OCI-M2 (cell line): ENCODE data around the gene ANKRD44.
"Not testable (repeated sequence)": the region's sequence is repeated elsewhere in the genome, so short reads cannot be mapped to it uniquely, and the experiment has no call there.

Experiments
- DNase-seq: peaks from one replicate; lab custom pipeline; 2025; ENCODE audit not compliant: unreplicated experiment; lab: John Stamatoyannopoulos, UW

The ANKRD44 gene

DNA sequence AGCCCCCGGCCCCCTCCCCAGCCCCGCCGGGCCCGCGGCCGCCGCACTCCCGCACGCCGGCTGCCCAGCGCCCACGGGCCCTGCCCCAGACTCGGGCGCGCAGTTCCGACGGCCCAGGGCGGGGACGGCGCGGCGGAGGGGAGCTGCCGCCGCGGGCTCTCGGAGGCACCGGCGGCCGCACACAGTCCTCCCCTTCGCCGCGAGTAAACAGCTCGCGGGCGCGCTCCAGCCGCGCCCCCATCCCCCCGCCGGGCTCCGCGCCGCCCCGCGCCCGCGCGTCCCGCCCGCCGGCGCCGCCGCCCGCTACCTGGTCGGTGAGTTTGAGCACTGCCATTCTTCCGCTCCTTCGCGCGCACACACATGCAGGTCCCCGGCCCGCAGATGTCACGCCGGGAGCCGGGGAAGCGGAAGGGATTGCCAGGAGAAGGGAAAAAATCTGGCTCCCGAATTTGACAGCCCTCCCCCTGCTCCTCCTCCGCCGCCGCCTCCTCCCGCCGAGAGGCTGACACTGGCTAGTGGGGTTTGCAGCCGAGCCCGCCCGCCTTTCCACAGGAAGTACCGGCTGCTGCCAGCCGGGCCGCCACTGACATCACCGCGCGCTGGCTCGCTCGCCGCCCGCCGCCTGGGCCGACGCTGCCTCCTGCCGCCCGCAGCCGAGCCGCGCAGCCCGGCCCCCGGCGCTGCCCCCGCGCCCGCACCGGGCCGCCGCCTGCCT, at the start of gene ANKRD44:
Gene ANKRD44 (minus strand): TSS at position 510 of the 715 bp plus-strand sequence. CDS start 176 bp downstream, at position 334.
- no peak for DNase-seq

DNA sequence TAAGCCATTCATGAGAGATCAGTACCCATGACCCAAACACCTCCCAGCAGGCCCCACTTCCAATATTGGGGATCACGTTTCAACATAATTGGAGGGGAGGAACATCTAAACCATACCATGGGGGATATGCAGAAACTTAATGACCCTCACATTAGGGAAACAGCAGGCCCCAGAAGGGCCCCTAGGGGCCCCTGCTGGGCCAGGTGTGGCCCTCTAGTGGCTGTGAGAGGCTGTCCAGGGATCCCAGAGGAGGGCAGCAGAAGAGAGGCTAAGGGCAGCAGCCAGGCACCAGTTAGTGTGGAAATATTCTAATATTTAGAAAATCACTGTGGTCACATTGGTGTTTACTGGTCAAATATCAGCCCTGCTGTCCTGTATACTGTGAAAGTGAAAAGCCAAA, 49.3 kb upstream of the ANKRD44 start:
- no peak for DNase-seq

DNA sequence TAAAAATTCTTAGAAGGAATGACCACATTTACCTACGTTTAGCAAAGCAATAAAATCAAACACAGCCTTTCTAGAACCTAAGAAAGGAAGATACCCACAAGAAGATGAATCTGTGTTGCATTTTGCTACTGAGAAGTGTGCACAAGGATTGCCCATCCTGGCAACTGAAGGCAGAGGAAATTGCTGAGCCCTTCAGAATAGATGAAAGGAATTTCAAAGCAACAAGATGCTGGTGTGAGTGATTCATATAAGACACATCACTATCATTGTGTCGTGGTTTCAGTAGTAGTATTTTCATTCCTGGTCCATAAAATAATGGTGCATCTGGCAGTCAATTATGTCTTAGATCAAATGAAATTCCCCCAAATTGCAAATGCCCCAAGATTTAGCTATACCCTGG, 48.4 kb upstream of the ANKRD44 start:
- DNase-seq, result no peak

DNA sequence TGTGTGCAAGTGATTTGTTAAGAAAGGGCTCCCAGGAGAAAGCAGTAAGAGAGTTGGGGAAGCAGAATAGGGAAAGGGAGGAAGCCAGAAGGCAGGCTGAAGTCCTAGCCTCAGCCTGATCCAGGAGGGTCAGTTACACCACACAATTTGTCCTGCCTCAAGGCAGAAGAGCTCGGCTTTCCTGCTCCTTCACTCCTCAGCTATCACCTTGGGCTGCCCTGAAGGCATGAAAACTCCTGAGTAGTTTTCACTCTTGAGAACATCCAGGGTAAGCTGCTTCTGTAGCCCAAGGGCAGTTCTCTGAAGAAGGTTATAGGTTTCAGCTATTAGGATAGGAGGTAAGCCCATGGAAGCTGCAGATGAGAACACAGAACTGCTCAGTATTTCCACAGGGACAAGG, 47.4 kb upstream of the ANKRD44 start:
- DNase-seq, result no peak

DNA sequence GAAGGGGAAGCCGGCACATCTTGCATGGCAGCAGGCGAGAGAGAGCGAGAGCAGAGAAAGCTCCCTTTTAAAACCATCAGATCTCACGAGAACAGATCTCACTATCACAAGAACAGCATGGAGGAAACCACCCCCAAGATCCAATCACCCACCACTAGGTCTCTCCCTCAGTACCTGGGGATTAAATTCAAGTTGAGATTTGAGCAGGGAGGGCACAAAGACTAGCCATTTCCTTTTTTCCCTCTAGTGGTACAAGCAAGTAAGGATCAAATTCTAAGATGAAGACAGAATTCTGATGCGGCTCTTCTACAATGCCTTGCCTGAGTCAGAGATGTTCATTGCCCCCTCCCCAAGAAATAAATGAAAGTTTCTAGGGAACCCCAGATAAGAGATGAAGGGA, 45.6 kb upstream of the ANKRD44 start:
- DNase-seq, result no peak

DNA sequence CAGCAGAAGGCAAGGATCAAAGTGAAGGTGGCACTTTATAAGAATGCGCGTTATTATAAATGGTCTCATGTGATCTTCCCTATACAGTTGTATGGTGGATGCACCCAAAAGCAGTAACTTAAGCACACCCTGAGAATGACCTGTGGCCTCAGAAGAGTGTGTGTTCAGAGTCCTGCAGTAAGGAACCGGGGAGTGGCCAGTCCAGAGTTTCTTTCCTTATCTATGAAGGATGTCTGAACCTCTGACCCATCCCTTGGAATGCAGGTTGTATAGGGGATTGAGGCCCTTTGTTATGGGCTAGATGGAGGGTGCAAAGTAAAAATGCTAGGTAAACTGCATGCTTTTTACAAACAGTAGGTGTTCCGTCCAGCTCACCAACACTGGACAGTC, 43.6 kb upstream of the ANKRD44 start:
- DNase-seq, result no peak

DNA sequence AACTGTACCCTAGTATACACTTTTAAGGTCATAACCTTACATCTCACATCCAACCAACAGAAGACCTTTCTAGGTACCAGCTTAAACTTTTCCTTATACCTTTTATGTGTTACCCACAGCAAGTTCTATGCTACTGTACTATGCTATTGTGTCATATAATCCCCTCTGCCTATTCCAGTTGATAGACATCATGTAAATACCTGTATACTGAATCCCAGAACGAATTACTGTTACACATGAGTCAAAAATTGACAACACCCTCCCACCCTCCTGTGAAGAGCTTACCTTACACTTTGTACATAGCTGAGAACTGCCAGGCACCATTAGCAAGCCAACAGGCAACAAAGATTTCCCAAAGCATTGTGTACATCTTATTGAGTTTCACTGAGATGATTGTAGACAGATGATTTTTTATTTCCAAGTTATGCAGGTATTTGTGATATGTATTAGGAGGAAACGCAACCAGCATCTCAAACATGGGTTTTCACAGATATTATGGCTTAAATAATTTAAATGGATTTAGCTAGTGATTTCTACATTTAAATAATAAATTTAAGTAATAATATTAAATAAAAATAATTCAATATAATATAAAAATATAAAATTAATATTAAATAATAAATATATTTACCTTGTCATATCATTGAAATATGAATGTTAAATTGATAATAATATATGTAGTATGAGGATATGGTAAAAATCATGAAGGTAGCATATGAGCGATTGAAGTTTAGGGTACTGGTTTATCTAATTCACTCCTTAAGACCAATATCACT, 43.0 kb upstream of the ANKRD44 start:
- DNase-seq, result no peak

DNA sequence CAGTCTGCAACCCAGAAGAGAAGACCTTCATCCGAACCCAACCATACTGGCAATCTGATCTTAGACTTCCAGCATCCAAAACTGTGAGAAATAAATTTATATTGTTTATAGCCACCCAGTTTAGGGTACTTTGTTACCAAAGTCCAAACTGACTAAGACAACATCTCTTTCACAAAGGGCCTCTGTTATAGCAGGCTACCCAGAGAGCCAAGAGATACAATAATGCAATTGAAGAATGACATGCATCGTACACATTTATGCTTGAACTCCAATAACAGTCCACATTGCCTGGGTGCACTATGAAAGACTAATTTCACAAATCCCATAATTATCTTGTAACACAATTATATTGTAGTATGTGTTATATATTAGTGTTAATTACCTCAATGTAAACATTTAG, 39.1 kb upstream of the ANKRD44 start:
- no peak for DNase-seq

DNA sequence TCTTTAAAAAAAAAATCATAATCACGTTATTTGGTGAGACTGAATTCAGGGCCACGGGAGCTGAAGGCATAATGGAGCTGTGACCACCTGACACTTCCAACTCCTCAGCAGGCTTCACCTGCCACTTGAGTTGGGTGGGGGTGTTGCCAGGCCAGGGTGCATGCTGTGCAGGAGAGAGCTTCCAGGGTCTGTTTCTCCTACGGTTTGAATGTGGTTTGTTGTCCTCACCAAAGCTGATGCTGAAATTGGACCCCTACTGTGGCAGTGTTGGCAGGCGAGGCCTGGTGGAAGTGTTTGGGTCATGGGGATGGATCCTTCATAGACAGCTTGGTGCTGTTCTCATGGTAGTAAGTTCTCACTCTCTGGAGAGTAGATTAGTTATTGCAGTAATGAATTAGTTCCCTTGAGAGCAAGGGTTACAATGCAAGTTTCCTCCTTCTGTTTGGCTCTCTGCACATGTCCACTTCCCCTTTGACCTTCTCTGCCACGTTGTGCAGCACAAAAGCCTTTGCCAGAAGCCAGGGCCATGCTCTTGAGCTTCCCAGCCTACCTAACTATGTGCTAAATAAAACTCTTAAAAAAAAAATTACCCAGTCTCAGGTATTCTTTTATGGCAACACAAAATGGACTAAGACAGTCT, 38.3 kb upstream of the ANKRD44 start:
- no peak for DNase-seq

DNA sequence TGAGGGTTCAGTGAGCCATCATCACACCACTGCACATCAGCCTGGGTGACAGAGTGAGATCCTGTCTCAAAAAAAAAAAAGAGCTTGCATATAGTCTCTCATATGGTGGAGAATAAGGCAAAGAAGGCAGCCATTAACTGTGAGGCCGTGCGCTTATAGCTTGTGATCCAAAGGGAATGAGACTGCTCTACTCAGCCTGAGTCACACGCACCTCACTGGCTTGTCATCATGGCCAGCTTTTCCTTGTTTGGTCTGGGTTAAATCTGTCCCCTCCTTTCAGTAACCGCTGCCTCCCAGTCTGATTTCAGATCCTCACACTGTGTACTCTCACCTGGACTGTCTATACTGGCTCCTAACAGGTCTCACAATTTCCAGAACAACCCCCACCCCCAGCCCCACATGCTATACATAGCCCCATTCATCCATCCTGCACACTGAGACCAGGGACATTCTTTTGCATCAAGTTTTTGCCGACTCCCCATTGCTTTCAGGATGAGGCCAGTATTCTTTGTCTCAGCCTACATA, 35.3 kb upstream of the ANKRD44 start:
- DNase-seq, result no peak

DNA sequence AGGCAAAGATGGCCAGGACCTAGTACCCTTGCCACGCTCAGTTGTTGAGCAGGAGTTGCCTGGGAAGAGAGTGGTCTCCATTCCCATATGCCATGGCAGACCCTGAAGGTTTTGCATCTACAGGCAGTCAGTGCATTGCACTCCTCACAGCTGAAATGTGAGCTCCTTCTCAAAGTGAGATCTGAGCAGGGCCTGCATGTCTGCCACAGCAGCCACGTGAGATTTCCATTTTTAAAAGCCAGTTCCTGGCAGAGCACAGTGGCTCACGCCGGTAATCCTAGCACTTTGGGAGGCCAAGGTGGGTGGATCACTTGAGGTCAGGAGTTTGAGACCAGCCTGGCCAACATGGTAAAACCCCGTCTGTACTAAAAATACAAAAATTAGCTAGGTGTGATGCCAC, 33.4 kb upstream of the ANKRD44 start:
- not testable (repeated sequence) for DNase-seq

DNA sequence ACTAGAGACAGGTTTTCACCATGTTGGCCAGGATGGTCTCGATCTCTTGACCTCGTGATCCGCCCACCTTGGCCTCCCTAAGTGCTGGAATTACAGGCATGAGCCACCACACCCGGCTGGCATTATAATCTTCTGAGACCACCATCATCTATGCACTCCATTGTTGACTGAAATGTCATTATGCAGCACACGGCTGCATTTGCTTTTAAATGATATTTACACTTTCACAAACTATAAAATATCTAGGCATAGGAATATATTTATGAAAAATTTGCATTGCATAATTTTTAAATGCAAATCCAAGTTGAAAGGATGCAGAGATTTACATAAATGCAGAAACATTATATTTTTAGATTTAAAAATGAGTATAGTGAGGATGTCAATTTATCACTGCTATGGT, 30.0 kb upstream of the ANKRD44 start:
- DNase-seq, result no peak

DNA sequence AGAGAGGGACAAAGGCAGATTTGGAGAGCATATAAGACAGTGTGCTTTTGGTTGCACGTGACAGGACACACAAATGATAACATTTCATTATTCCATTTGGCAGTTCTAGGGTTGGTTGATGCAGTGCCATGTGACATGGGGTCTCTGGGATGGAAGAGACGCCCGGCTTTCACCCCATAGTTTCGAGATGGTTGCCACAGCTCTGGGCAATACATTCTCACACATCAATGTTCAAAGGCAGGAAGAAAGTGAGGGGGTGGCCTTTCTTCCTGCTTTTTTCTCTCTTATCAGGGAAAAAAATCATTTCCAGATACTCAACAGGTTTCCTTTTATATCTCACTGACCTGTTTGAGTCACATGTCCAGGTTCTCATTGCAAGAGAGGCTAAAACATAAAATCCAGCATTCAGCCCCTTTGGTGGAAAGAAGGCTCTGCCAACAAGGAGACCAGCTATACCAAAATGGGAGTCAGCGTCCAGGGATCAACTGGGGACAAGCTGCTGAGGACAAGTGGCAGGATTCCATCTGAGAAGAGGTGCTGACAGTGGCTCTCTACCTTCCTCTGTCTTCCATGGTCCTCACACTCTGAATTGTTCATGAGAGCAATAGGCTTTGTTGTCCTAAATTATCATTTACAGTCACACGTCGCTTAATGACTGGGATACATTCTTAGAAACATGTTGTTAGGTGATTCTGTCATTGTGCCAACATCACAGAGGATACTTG, 29.1 kb upstream of the ANKRD44 start:
- DNase-seq, result no peak

DNA sequence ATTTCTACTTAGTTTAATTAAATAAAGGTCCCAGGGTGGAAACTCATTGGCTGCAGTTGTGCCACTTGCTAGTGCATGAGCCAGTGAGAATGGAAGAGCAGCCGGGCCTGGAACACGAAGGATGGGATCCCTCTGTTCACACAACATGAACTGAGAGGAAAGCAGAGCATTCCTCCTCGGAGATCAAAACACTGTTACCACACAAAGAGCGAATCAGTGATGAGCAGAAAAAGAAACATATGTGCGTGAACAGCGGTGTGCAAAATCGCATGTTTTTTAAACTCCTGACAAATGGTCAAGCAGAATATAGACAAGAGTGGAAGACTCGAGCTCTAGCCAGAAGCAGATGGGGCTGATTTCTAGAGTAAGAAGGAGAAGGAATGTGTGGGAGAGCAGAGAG, 28.4 kb upstream of the ANKRD44 start:
- no peak for DNase-seq

DNA sequence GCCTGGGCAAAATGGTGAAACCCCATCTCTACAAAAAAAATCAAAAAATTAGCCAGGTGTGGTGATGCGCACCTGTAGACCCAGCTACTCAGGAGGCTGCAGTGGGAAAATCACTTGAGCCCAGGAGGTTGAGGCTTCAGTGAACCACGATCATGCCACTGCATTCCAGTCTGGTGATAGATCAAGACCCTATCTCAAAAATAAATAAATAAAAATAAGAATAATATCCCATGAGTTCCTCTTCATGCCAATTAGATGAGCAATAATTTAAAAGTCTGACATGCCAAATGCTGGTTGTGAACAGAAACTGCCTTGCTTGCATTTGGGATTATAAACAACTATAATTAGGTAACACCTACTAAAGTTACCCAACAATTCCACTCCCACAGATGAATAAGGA, 22.1 kb upstream of the ANKRD44 start:
- DNase-seq, result no peak

DNA sequence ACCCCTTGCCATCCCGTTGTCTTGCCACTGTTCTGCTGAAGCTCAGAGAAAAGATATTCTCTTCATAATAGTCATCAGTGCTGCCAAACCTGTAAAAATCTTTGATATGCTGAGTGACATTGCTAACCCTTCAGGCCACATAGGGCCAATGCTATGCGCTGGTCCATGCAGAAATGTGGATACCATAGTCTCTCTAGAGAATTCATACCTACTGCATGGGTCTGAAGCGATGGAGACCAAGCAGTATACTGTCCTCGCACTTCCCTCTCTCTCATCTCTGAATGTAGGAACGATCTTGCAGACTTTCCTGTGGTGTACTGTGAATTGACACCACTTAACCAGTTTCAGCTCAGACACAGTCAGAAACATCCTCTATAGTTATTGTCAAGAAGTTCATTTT, 17.9 kb upstream of the ANKRD44 start:
- no peak for DNase-seq

DNA sequence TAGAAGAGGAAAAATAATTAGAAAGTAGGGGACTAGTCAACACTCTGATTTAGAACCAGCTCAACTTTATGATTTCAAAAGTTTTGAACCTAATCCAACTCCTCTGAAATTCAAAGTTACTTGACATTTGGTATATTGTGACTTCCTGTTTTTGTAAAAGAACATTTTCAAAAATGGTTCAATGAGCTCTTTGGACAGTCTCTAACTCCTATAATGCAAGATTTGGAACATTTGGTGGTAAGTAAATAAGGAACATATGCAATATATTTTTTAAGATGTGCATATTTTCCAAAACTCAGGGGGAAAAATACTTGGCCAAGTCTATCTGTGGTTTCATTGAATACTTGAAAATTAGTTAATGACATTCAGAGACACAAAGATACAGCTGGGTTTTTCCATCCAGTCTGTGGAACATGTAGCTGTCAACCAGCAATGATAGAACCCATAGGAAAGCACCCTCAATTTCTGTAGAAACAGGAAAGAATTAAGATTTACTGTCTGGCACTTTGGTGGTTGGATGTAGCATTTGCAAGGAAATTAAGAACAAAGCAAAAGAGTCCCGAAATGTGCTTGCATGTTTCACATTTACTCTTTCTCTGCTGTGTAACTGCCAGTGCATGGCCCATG, 17.0 kb upstream of the ANKRD44 start:
- DNase-seq, result no peak

DNA sequence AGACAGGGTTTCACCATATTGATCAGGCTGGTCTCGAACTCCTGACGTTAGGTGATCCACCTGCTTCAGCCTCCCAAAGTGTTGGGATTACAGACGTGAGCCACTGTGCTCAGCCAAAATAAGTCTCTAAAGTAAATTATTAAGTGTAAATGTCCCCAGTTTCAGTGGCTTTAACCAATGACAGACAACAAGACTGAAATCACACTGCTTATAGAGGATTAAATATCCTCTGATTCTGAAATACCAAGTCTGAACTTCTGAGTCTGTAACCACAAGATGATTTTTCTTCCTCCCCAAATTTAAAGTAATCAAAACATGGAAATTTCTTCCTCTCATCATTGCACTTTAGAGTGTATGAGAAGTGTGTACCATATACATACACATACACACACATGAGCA, 16.5 kb upstream of the ANKRD44 start:
- DNase-seq, result no peak

DNA sequence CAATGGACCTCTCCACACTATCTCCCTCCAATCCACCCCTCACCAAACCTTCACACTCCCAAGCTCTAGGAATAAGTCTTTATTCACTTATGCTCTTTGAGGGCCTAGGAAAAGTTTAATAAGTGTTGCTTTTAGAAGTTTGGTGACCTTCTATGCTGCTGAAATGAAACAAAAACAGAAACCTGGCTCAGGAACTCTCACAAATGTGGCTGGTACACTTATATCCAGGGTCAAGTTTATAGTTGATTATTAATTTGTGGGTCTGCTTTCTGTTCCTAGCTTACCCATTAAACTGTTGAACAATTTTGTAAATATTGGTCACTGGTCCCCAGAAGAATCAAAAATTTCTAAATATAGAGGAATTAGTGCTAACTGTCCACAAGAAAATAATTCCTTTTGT, 14.2 kb upstream of the ANKRD44 start:
- DNase-seq, result no peak

DNA sequence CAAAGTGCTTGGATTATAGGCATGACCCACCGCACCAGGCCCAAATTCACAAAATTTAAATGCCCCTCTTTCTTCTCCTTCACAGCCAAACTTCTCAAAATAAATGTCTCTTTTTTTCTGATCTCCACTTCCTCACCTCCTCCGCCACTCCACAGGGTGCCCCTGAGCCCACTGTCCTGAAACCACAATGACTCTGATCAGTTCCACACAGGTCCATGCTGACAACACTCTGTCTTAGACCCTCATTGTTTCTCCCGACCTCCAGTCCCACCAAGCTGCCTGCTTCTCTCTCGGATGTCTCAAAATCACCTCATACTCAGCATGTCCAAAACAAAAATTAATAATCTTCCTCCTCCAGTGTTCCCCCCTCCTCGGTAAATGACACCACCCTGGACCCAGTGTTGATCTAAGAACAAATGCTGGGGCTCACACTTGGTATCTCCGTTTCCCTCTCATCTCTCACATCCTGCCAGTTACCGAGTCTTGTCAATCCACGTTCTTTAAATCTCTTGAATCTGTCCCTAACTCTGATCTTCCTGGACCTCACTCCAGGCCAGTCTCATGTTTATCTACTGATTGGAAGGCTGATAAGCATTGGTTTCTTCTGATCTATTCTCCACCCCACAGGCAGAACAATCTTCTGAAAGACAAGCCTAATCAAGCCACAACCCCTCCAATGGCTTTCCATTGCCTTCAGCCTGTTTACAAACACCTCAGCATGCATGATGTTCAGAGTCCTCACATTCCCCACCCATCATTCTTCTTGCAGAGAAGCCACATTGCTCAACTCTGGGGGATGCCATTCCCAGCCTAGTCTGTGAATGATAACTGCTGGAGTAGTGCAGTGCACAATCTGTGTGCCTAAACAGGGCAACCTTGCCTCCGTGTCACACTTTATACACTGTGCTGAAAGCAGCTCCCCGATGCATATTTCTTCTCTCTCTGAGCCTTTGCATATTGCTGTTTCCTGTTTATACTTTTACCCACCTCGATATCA, 12.4 kb upstream of the ANKRD44 start:
- DNase-seq, result no peak
